Coronary artery (tissue), 2 donors: ENCODE data around the gene ABHD18.

ENCODE experiments used
- DNase-seq: peaks from one replicate; pipeline ENCODE4 v3.0.0-alpha.2; 2017; ENCODE audit warnings: low spot score
- H3K27ac ChIP-seq, 2 donors: fragments of 200-600 bp; sonication (generic); one replicate each; pipeline ENCODE4 v1.5.1; 2016 to 2019
- H3K4me3 ChIP-seq: fragments of 200-600 bp; sonication (generic); 2 replicates; pipeline ENCODE4 v1.5.1; 2016; ENCODE audit warnings: mild to moderate bottlenecking, moderate library complexity
- CTCF ChIP-seq: fragments of 200-600 bp; sonication (generic); IDR thresholded peaks from one replicate; pipeline ENCODE4 v1.5.1; 2019; ENCODE audit warnings: antibody characterized with exemption

Gene ABHD18

GRCh38 chr4:128076464-128076863 lies 111.3 kb downstream of the ABHD18 start:
- no peak for TF ChIP-seq CTCF
- DNase-seq = no peak
- Histone ChIP-seq H3K27ac (no peak overlapping the region), H3K4me3 (no peak overlapping the region)
